AG10803 (cell line): Measurements from ENCODE around the gene MLKL.

Experiments used
- DNase-seq: peaks from one replicate; pipeline ENCODE4 v3.0.0; 2010; ENCODE audit warnings: low read depth
- H3K4me3 ChIP-seq: 2 replicates; pipeline ENCODE4 v1.5.1; 2011; ENCODE audit warnings: mild to moderate bottlenecking, low read length, control low read depth
- CTCF ChIP-seq: conservative IDR thresholded peaks from 2 replicates; pipeline ENCODE4 v1.5.1; 2011; ENCODE audit warnings: mild to moderate bottlenecking, low read length, control low read depth, inconsistent platforms

MLKL gene

GRCh38 chr16:74627506-74628220, 73.0 kb downstream of the MLKL start:
- TF ChIP-seq CTCF, result no peak
- DNase-seq, result peak; percentile 22
- H3K4me3 ChIP-seq, result no peak overlapping the region

GRCh38 chr16:74626741-74627416, 73.8 kb downstream of the MLKL start:
- no peak overlapping the region for H3K4me3 ChIP-seq
- no peak for DNase-seq

GRCh38 chr16:74625500-74626350, 74.9 kb downstream of the MLKL start:
- TF ChIP-seq CTCF, result no peak
- H3K4me3 ChIP-seq, result no peak overlapping the region
- DNase-seq, result no peak

More at GRCh38 chr16:74626741-74627416, 73.8 kb downstream of the MLKL start:
- TF ChIP-seq CTCF, result no peak

GRCh38 chr16:74623839-74624235, 76.8 kb downstream of the MLKL start:
- no peak for DNase-seq
- no peak for TF ChIP-seq CTCF
- H3K4me3 ChIP-seq, result no peak overlapping the region

GRCh38 chr16:74623214-74623838, 77.3 kb downstream of the MLKL start:
- peak; percentile 69 for TF ChIP-seq CTCF

GRCh38 chr16:74622005-74622404, 78.7 kb downstream of the MLKL start:
- H3K4me3 ChIP-seq, result no peak overlapping the region
- no peak for TF ChIP-seq CTCF
- DNase-seq, result no peak

More at GRCh38 chr16:74623214-74623838, 77.3 kb downstream of the MLKL start:
- peak; percentile 62 for DNase-seq
- H3K4me3 ChIP-seq, result no peak overlapping the region
